GM23338 (cell line): ENCODE results near the gene BCL2L13. TPM values are rescaled to one million over a fixed set of nuclear protein-coding genes. Genes with fewer than 3 reads are reported as not detected.

Experiments used
- ATAC-seq: fragments of 200-7000 bp; cut with Tn5 transposase; 3 replicates; pipeline ENCODE4 v1.9.1; 2020
- DNase-seq: peaks from one replicate; pipeline ENCODE4 v3.0.0-alpha.2; 2015; ENCODE audit warnings: low spot score
- H2AFZ ChIP-seq: fragments of 200-600 bp; sonication (generic); 2 replicates; pipeline ENCODE4 v1.8.0; 2016; ENCODE audit warnings: antibody characterized with exemption, mild to moderate bottlenecking, moderate library complexity
- H3F3A ChIP-seq: fragments of 200-600 bp; sonication (generic); replicated peaks from 2 replicates; pipeline ENCODE4 v1.8.0; 2017; ENCODE audit warnings: antibody characterized with exemption, mixed run types, low read depth
- H3K27ac ChIP-seq: fragments of 200-600 bp; sonication (generic); 2 replicates; pipeline ENCODE4 v1.6.1; 2016; ENCODE audit warnings: low read depth
- H3K27me3 ChIP-seq: fragments of 200-600 bp; sonication (generic); 2 replicates; pipeline ENCODE4 v1.8.0; 2016; ENCODE audit warnings: mild to moderate bottlenecking, mixed run types, moderate library complexity; ENCODE audit not compliant: insufficient read depth
- H3K36me3 ChIP-seq: fragments of 200-600 bp; sonication (generic); 2 replicates; pipeline ENCODE4 v1.8.0; 2016; ENCODE audit warnings: mild to moderate bottlenecking; ENCODE audit not compliant: insufficient read depth
- H3K4me1 ChIP-seq: fragments of 200-600 bp; sonication (generic); 2 replicates; pipeline ENCODE4 v1.8.0; 2016; ENCODE audit warnings: mild to moderate bottlenecking, moderate library complexity; ENCODE audit not compliant: insufficient read depth
- H3K4me2 ChIP-seq: fragments of 200-600 bp; sonication (generic); 2 replicates; pipeline ENCODE4 v1.7.1; 2017; ENCODE audit warnings: mixed run types
- H3K4me3 ChIP-seq: fragments of 200-600 bp; sonication (generic); 2 replicates; pipeline ENCODE4 v1.6.1; 2016; ENCODE audit warnings: mixed run types
- H3K79me2 ChIP-seq: fragments of 200-600 bp; sonication (generic); replicated peaks from 2 replicates; pipeline ENCODE4 v1.8.0; 2017; ENCODE audit warnings: mild to moderate bottlenecking; ENCODE audit not compliant: insufficient read depth
- H3K9me2 ChIP-seq: fragments of 200-600 bp; sonication (generic); 2 replicates; pipeline ENCODE4 v1.8.0; 2017; ENCODE audit not compliant: insufficient read depth
- H4K20me1 ChIP-seq: fragments of 200-600 bp; sonication (generic); replicated peaks from 2 replicates; pipeline ENCODE4 v1.8.0; 2017; ENCODE audit warnings: mild to moderate bottlenecking; ENCODE audit not compliant: insufficient read depth
- H3K27ac Mint-ChIP-seq: 2 replicates; pipeline ENCODE4 v1.8.0; 2020; ENCODE audit warnings: inconsistent platforms, mild to moderate bottlenecking, moderate library complexity, mixed read lengths
- H3K27me3 Mint-ChIP-seq: 3 replicates; pipeline ENCODE4 v1.8.0; 2022; ENCODE audit warnings: low read depth, mild to moderate bottlenecking, moderate library complexity, mixed read lengths, inconsistent platforms; ENCODE audit not compliant: insufficient read depth, poor library complexity
- H3K36me3 Mint-ChIP-seq: 3 replicates; pipeline ENCODE4 v1.8.0; 2021; ENCODE audit warnings: low read depth, mild to moderate bottlenecking, inconsistent platforms, moderate library complexity, mixed read lengths
- H3K4me1 Mint-ChIP-seq: 3 replicates; pipeline ENCODE4 v1.8.0; 2020; ENCODE audit warnings: mild to moderate bottlenecking, inconsistent platforms, mixed read lengths
- H3K4me3 Mint-ChIP-seq: 3 replicates; pipeline ENCODE4 v1.8.0; 2021; ENCODE audit warnings: moderate library complexity, mild to moderate bottlenecking, inconsistent platforms, mixed read lengths
- H3K9me3 Mint-ChIP-seq: 3 replicates; pipeline ENCODE4 v1.8.0; 2020; ENCODE audit warnings: moderate library complexity, mild to moderate bottlenecking, inconsistent platforms, mixed read lengths
- CREB1 ChIP-seq: fragments of 250-450 bp; sonication (Bioruptor Pico); IDR thresholded peaks from 2 replicates; pipeline ENCODE4 v1.5.0; 2020; ENCODE audit warnings: low read depth, mild to moderate bottlenecking, moderate library complexity
- CTCF ChIP-seq, 2 experiments: fragments of 200-600 bp in 1 of 2; sonication (generic) in 1 of 2; conservative IDR thresholded peaks; 2 replicates each; pipeline versions ENCODE4 v1.5.1 to v1.6.1; 2016 to 2017; ENCODE audit warnings: antibody characterized with exemption in 2 of 2, low read depth in 2 of 2, mild to moderate bottlenecking in 2 of 2, moderate library complexity in 1 of 2
- ETS1 ChIP-seq: IDR thresholded peaks from 2 replicates; pipeline ENCODE4 v1.6.1; 2016; ENCODE audit warnings: antibody characterized with exemption
- EZH2 ChIP-seq: fragments of 200-600 bp; sonication (generic); IDR thresholded peaks from one replicate; pipeline ENCODE4 v1.8.0; 2017; ENCODE audit warnings: antibody characterized with exemption, mild to moderate bottlenecking, low read depth; ENCODE audit not compliant: unreplicated experiment
- EZH2phosphoT487 ChIP-seq: fragments of 200-600 bp; sonication (generic); IDR thresholded peaks from one replicate; pipeline ENCODE4 v1.8.1; 2018; ENCODE audit warnings: antibody characterized with exemption; ENCODE audit not compliant: unreplicated experiment
- JUNB ChIP-seq: IDR thresholded peaks from one replicate; pipeline ENCODE4 v1.6.1; 2016; ENCODE audit warnings: antibody characterized with exemption; ENCODE audit not compliant: unreplicated experiment
- NANOG ChIP-seq: IDR thresholded peaks from 2 replicates; pipeline ENCODE4 v1.6.1; 2016; ENCODE audit warnings: antibody characterized with exemption, borderline replicate concordance
- POLR2AphosphoS5 ChIP-seq: IDR thresholded peaks from 2 replicates; pipeline ENCODE4 v1.6.1; 2016; ENCODE audit warnings: antibody characterized with exemption, low read depth
- STAT1 ChIP-seq: IDR thresholded peaks from one replicate; pipeline ENCODE4 v1.6.1; 2016; ENCODE audit warnings: antibody characterized with exemption; ENCODE audit not compliant: unreplicated experiment
- ZNF114 ChIP-seq: fragments of 250-450 bp; sonication (Bioruptor Pico); IDR thresholded peaks from 2 replicates; pipeline ENCODE4 v1.5.0; 2020; ENCODE audit warnings: mild to moderate bottlenecking, moderate library complexity
- ZNF331 ChIP-seq: fragments of 250-450 bp; sonication (Bioruptor Pico); IDR thresholded peaks from 2 replicates; pipeline ENCODE4 v1.5.0; 2020; ENCODE audit warnings: low read depth, mild to moderate bottlenecking, moderate library complexity
- polyA plus RNA-seq: library from polyadenylated mRNA; unstranded; fragments of >200 nt; fragmentation: Nextera tagmentation; extraction: Ambion mirVana; gene quantifications from 2 replicates; pipeline ENCODE4 v1.2.1, GENCODE V29; 2016
- total RNA-seq: library from RNA; depleted of rRNA; stranded (reverse); fragments of >200 nt; shearing (Covaris generic); gene quantifications from 2 replicates; pipeline ENCODE4 v1.2.3, GENCODE V29; 2014
- TF ChIP-seq, protein P1 (sequence below): fragments of 250-450 bp; sonication (Bioruptor Pico); IDR thresholded peaks from 2 replicates; pipeline ENCODE4 v1.5.0; 2020; ENCODE audit warnings: mild to moderate bottlenecking, moderate library complexity
- TF ChIP-seq, protein P2 (sequence below): IDR thresholded peaks from one replicate; pipeline ENCODE4 v1.6.1; 2018; ENCODE audit warnings: antibody characterized with exemption; ENCODE audit not compliant: unreplicated experiment

BCL2L13 gene
- total and polyA plus RNA-seq, 2 experiments from 2014 or later, result 22.4 to 32.3 TPM

- H3K4me1 Mint-ChIP-seq, result peaks cover 7% of the 10 kb centered on the region; the same call in 2 of the 3 replicates
- DNase-seq (peak; percentile 99), ATAC-seq (peak; percentile 100)
- H3K27me3 ChIP-seq, result no peaks in the 10 kb centered on the region
- H3K27ac ChIP-seq, result peak within 1 kb of the TSS; percentile 82
- 0 out of 2 replicates have a peak, but pooled peaks cover 2% of the 10 kb centered on the region for H3F3A ChIP-seq
- no peaks in the 10 kb centered on the region for H3K36me3 Mint-ChIP-seq
- H3K36me3 ChIP-seq, result no peaks in the 10 kb centered on the region
- H3K27me3 Mint-ChIP-seq, result peaks cover 2% of the 10 kb centered on the region
- H3K4me2 ChIP-seq, result peak within 1 kb of the TSS; percentile 98
- H3K9me3 Mint-ChIP-seq, result no peaks in the 10 kb centered on the region
- H3K4me3 Mint-ChIP-seq, result peak within 1 kb of the TSS; percentile 96
- TF ChIP-seq EZH2, result no peak
- peak; percentile 59 for TF ChIP-seq ETS1
- TF ChIP-seq ZNF331 (CRISPR knock-in tag), result no peak
- TF ChIP-seq EZH2phosphoT487, result no peak
- TF ChIP-seq CREB1, result peak; percentile 81; the same call in 1 of the 2 replicates
- TF ChIP-seq STAT1, result no peak
- no peak for TF ChIP-seq JUNB
- TF ChIP-seq ZNF114, result no peak
- no peak for TF ChIP-seq CTCF (conservative IDR thresholded peaks at IDR 0.05; ENCODE audit: low read depth in 2 of 2)
- TF ChIP-seq NANOG, result no peak
- TF ChIP-seq, protein P1, sequence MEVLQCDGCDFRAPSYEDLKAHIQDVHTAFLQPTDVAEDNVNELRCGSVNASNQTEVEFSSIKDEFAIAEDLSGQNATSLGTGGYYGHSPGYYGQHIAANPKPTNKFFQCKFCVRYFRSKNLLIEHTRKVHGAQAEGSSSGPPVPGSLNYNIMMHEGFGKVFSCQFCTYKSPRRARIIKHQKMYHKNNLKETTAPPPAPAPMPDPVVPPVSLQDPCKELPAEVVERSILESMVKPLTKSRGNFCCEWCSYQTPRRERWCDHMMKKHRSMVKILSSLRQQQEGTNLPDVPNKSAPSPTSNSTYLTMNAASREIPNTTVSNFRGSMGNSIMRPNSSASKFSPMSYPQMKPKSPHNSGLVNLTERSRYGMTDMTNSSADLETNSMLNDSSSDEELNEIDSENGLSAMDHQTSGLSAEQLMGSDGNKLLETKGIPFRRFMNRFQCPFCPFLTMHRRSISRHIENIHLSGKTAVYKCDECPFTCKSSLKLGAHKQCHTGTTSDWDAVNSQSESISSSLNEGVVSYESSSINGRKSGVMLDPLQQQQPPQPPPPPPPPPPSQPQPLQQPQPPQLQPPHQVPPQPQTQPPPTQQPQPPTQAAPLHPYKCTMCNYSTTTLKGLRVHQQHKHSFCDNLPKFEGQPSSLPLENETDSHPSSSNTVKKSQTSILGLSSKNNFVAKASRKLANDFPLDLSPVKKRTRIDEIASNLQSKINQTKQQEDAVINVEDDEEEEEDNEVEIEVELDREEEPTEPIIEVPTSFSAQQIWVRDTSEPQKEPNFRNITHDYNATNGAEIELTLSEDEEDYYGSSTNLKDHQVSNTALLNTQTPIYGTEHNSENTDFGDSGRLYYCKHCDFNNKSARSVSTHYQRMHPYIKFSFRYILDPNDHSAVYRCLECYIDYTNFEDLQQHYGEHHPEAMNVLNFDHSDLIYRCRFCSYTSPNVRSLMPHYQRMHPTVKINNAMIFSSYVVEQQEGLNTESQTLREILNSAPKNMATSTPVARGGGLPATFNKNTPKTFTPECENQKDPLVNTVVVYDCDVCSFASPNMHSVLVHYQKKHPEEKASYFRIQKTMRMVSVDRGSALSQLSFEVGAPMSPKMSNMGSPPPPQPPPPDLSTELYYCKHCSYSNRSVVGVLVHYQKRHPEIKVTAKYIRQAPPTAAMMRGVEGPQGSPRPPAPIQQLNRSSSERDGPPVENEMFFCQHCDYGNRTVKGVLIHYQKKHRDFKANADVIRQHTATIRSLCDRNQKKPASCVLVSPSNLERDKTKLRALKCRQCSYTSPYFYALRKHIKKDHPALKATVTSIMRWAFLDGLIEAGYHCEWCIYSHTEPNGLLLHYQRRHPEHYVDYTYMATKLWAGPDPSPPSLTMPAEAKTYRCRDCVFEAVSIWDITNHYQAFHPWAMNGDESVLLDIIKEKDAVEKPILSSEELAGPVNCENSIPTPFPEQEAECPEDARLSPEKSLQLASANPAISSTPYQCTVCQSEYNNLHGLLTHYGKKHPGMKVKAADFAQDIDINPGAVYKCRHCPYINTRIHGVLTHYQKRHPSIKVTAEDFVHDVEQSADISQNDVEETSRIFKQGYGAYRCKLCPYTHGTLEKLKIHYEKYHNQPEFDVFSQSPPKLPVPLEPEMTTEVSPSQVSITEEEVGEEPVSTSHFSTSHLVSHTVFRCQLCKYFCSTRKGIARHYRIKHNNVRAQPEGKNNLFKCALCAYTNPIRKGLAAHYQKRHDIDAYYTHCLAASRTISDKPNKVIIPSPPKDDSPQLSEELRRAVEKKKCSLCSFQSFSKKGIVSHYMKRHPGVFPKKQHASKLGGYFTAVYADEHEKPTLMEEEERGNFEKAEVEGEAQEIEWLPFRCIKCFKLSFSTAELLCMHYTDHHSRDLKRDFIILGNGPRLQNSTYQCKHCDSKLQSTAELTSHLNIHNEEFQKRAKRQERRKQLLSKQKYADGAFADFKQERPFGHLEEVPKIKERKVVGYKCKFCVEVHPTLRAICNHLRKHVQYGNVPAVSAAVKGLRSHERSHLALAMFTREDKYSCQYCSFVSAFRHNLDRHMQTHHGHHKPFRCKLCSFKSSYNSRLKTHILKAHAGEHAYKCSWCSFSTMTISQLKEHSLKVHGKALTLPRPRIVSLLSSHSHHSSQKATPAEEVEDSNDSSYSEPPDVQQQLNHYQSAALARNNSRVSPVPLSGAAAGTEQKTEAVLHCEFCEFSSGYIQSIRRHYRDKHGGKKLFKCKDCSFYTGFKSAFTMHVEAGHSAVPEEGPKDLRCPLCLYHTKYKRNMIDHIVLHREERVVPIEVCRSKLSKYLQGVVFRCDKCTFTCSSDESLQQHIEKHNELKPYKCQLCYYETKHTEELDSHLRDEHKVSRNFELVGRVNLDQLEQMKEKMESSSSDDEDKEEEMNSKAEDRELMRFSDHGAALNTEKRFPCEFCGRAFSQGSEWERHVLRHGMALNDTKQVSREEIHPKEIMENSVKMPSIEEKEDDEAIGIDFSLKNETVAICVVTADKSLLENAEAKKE (CRISPR knock-in tag), result no peak
- TF ChIP-seq, protein P2, sequence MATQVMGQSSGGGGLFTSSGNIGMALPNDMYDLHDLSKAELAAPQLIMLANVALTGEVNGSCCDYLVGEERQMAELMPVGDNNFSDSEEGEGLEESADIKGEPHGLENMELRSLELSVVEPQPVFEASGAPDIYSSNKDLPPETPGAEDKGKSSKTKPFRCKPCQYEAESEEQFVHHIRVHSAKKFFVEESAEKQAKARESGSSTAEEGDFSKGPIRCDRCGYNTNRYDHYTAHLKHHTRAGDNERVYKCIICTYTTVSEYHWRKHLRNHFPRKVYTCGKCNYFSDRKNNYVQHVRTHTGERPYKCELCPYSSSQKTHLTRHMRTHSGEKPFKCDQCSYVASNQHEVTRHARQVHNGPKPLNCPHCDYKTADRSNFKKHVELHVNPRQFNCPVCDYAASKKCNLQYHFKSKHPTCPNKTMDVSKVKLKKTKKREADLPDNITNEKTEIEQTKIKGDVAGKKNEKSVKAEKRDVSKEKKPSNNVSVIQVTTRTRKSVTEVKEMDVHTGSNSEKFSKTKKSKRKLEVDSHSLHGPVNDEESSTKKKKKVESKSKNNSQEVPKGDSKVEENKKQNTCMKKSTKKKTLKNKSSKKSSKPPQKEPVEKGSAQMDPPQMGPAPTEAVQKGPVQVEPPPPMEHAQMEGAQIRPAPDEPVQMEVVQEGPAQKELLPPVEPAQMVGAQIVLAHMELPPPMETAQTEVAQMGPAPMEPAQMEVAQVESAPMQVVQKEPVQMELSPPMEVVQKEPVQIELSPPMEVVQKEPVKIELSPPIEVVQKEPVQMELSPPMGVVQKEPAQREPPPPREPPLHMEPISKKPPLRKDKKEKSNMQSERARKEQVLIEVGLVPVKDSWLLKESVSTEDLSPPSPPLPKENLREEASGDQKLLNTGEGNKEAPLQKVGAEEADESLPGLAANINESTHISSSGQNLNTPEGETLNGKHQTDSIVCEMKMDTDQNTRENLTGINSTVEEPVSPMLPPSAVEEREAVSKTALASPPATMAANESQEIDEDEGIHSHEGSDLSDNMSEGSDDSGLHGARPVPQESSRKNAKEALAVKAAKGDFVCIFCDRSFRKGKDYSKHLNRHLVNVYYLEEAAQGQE, result no peak
- peak; percentile 63 for TF ChIP-seq POLR2AphosphoS5
- peak within 1 kb of the TSS; percentile 99 for H3K27ac Mint-ChIP-seq
- H3K4me1 ChIP-seq, result no peaks in the 10 kb centered on the region; the same call in 1 of the 2 replicates
- peaks cover 49% of the 10 kb centered on the region for H3K79me2 ChIP-seq
- no peaks in the 10 kb centered on the region for H3K9me2 ChIP-seq
- H4K20me1 ChIP-seq, result peaks cover 13% of the 10 kb centered on the region
- no peak within 1 kb of the TSS for H2AFZ ChIP-seq
- peak within 1 kb of the TSS; percentile 69 for H3K4me3 ChIP-seq
Observed at GRCh38 chr22:17628406-17629172, 10.0 kb upstream of the BCL2L13 start, which contains the start of gene ATP6V1E1. Gene ATP6V1E1 (minus strand): TSS chr22:17628749. CDS start chr22:17628635, 114 bp downstream.
